Measurements from ENCODE around the gene CTU2. TPM values are rescaled to one million over a fixed set of nuclear protein-coding genes. Genes with fewer than 3 reads are reported as not detected.
A peak's percentile ranks its signal among the peaks of the same experiment; 100 is the strongest.

CTU2 gene
- total and polyA plus RNA-seq, 2 donors (not counting 1 experiment from before 2014, with no cell fraction given) = 18.4 to 23.7 TPM

- Histone ChIP-seq H3K4me2 (replicated peaks; ENCODE audit: low read depth, low read length, poor library complexity, severe bottlenecking) (no peak overlapping the region), H3K4me1 (ENCODE audit: control insufficient read depth in 2 of 2, insufficient read depth in 2 of 2, low read length in 2 of 2) (peaks cover 29 to 38% of the 10 kb centered on the region in 2 donors), H3K27ac (ENCODE audit: low read length in 2 of 2) (no peak overlapping the region), H3K4me3 (ENCODE audit: control extremely low read depth in 1 of 5, extremely low read depth in 1 of 5, insufficient read depth in 1 of 5, low read depth in 2 of 5, low read length in 4 of 5) (no peak overlapping the region), H3K9me3 (ENCODE audit: control extremely low read depth in 1 of 3, control insufficient read depth in 2 of 3, insufficient read depth in 1 of 3, low read length in 2 of 3) (peaks cover 0 to 7% (median 0%) of the 10 kb centered on the region in 3 donors), H2AFZ (ENCODE audit: insufficient read depth, low read depth, low read length, poor library complexity, severe bottlenecking) (no peak overlapping the region), H3K9ac (ENCODE audit: low read length) (no peak overlapping the region), H4K20me1 (ENCODE audit: control insufficient read depth, insufficient read depth, low read length, poor library complexity, severe bottlenecking) (peaks cover 95% of the 10 kb centered on the region), H3K36me3 (replicated peaks in 1 of 2; ENCODE audit: control extremely low read depth in 1 of 2, control insufficient read depth in 1 of 2, extremely low read depth in 1 of 2, insufficient read depth in 2 of 2, low read length in 1 of 2) (peaks cover 0 to 9% of the 10 kb centered on the region in 2 experiments), H3K27me3 (replicated peaks in 1 of 4; ENCODE audit: control extremely low read depth in 1 of 4, control insufficient read depth in 3 of 4, insufficient read depth in 4 of 4, low read length in 3 of 4) (no peaks in the 10 kb centered on the region), H3K79me2 (ENCODE audit: control insufficient read depth, insufficient read depth, low read length) (peaks cover 98% of the 10 kb centered on the region)
- DNase-seq = no peak
- ATAC-seq (ENCODE audit: low read depth) = no peak
- intact Hi-C loops (cut with micrococcal nuclease) = no loop called here
- CTCF ChIA-PET = interaction anchor here (1.1 to 1.5 kb wide), 3 partner anchors 18 to 84 kb away, joined by 3 to 4 read pairs (median 3); no protein-coding TSS in a partner anchor
- Mint-ChIP-seq H3K27ac (peak overlapping the region; percentile 15), H3K4me1 (peaks cover 38% of the 10 kb centered on the region), H3K4me3 (no peak overlapping the region), H3K9me3 (ENCODE audit: insufficient read depth) (no peaks in the 10 kb centered on the region), H3K27me3 (no peaks in the 10 kb centered on the region)
- POLR2A ChIA-PET = interaction anchor here (0.7 kb wide), 1 partner anchor 19 kb away, joined by 3 read pairs; no protein-coding TSS in a partner anchor
- 97% methylated on average over 19 of the region's 19 CpGs for whole genome bisulfite sequencing (ENCODE audit: insufficient coverage)
- TF ChIP-seq CTCF (IDR thresholded peaks at IDR 0.05) (no peak), EZH2 (IDR thresholded peaks at IDR 0.05; ENCODE audit: borderline replicate concordance, insufficient read depth, low read depth, low read length, poor library complexity, severe bottlenecking) (no peak)
These were observed 57.8 kb downstream of the CTU2 start for GRCh38 chr16:88764080-88764479.

GRCh38 chr16:88764913-88765349, 58.6 kb downstream of the CTU2 start:
- H4K20me1 ChIP-seq (ENCODE audit: control insufficient read depth, insufficient read depth, low read length, poor library complexity, severe bottlenecking) = peaks cover 95% of the 10 kb centered on the region

More at GRCh38 chr16:88764913-88765349, 58.6 kb downstream of the CTU2 start:
- H3K27me3 ChIP-seq (replicated peaks in 1 of 4; ENCODE audit: control extremely low read depth in 1 of 4, control insufficient read depth in 3 of 4, insufficient read depth in 4 of 4, low read length in 3 of 4) = no peaks in the 10 kb centered on the region
- Mint-ChIP-seq H3K9me3 (ENCODE audit: insufficient read depth) (no peaks in the 10 kb centered on the region), H3K27me3 (no peaks in the 10 kb centered on the region), H3K4me1 (peaks cover 42% of the 10 kb centered on the region), H3K4me3 (no peak overlapping the region), H3K27ac (no peak overlapping the region)
- POLR2A ChIA-PET = interaction anchor here (2.9 kb wide), 1 partner anchor 19 kb away, joined by 14 read pairs; no protein-coding TSS in a partner anchor
- DNase-seq (no peak), ATAC-seq (ENCODE audit: low read depth) (no peak)
- 98% methylated on average over 7 of the region's 9 CpGs for WGBS (ENCODE audit: insufficient coverage)
- H3K36me3 ChIP-seq (replicated peaks in 1 of 2; ENCODE audit: control extremely low read depth in 1 of 2, control insufficient read depth in 1 of 2, extremely low read depth in 1 of 2, insufficient read depth in 2 of 2, low read length in 1 of 2) = peaks cover 0 to 9% of the 10 kb centered on the region in 2 experiments
- peaks cover 37 to 47% of the 10 kb centered on the region in 2 donors for H3K4me1 ChIP-seq (ENCODE audit: control insufficient read depth in 2 of 2, insufficient read depth in 2 of 2, low read length in 2 of 2)
- H3K79me2 ChIP-seq (ENCODE audit: control insufficient read depth, insufficient read depth, low read length) = peaks cover 98% of the 10 kb centered on the region
- TF ChIP-seq CTCF (IDR thresholded peaks at IDR 0.05) (no peak), EZH2 (IDR thresholded peaks at IDR 0.05; ENCODE audit: borderline replicate concordance, insufficient read depth, low read depth, low read length, poor library complexity, severe bottlenecking) (no peak)
- CTCF ChIA-PET = interaction anchor here (0.7 to 1.6 kb wide), 4 partner anchors 11 to 27 kb away, joined by 3 to 5 read pairs (median 4); no protein-coding TSS in a partner anchor
- no peak overlapping the region for H3K27ac ChIP-seq (ENCODE audit: low read length in 2 of 2)
- no peak overlapping the region for H3K4me2 ChIP-seq (replicated peaks; ENCODE audit: low read depth, low read length, poor library complexity, severe bottlenecking)
- intact Hi-C loops (cut with micrococcal nuclease) = no loop called here
- no peak overlapping the region for H3K4me3 ChIP-seq (ENCODE audit: control extremely low read depth in 1 of 5, extremely low read depth in 1 of 5, insufficient read depth in 1 of 5, low read depth in 2 of 5, low read length in 4 of 5)
- no peaks in the 10 kb centered on the region for H3K9me3 ChIP-seq (ENCODE audit: control extremely low read depth in 1 of 3, control insufficient read depth in 2 of 3, insufficient read depth in 1 of 3, low read length in 2 of 3)
- no peak overlapping the region for H2AFZ ChIP-seq (ENCODE audit: insufficient read depth, low read depth, low read length, poor library complexity, severe bottlenecking)
- no peak overlapping the region for H3K9ac ChIP-seq (ENCODE audit: low read length)
